HG03342 (cell line): ENCODE data around the gene DAP.
"Not testable (repeated sequence)": the region's sequence is repeated elsewhere in the genome, so short reads cannot be mapped to it uniquely, and the experiment has no call there.

ENCODE experiments used
- ATAC-seq: cut with Tn5 transposase; IDR thresholded peaks from one replicate; pipeline ENCODE4 v1.9.1; 2021; ENCODE audit warnings: mild to moderate bottlenecking, moderate library complexity; ENCODE audit not compliant: unreplicated experiment

The DAP gene

GRCh38 chr5:10735569-10736276 lies 25.3 kb downstream of the DAP start:
- ATAC-seq = peak; percentile 68

- no peak for ATAC-seq
Observed at GRCh38 chr5:10734832-10735523, 26.1 kb downstream of the DAP start.

- no peak for ATAC-seq
Observed at GRCh38 chr5:10734037-10734709, 26.9 kb downstream of the DAP start.

- no peak for ATAC-seq
Observed at GRCh38 chr5:10733426-10733825, 27.6 kb downstream of the DAP start.

GRCh38 chr5:10731913-10732312 lies 29.1 kb downstream of the DAP start:
- no peak for ATAC-seq

GRCh38 chr5:10730043-10730351 lies 31.0 kb downstream of the DAP start:
- ATAC-seq = no peak

GRCh38 chr5:10729320-10730042 lies 31.6 kb downstream of the DAP start:
- no peak for ATAC-seq

GRCh38 chr5:10728679-10729078 lies 32.4 kb downstream of the DAP start:
- no peak for ATAC-seq

GRCh38 chr5:10727861-10728260 lies 33.2 kb downstream of the DAP start:
- ATAC-seq = no peak

GRCh38 chr5:10726913-10727517 lies 34.0 kb downstream of the DAP start:
- ATAC-seq = peak; percentile 92

GRCh38 chr5:10726179-10726912 lies 34.7 kb downstream of the DAP start:
- ATAC-seq = peak; percentile 14

- ATAC-seq = no peak
Observed at GRCh38 chr5:10725636-10726035, 35.4 kb downstream of the DAP start.

GRCh38 chr5:10724781-10725507 lies 36.1 kb downstream of the DAP start:
- no peak for ATAC-seq

GRCh38 chr5:10723514-10723913 lies 37.5 kb downstream of the DAP start:
- no peak for ATAC-seq

- ATAC-seq = not testable (repeated sequence)
Observed at GRCh38 chr5:10720766-10721165, 40.3 kb downstream of the DAP start.

- no peak for ATAC-seq
Observed at GRCh38 chr5:10719965-10720364, 41.1 kb downstream of the DAP start.

GRCh38 chr5:10718617-10719016 lies 42.4 kb downstream of the DAP start:
- not testable (repeated sequence) for ATAC-seq

GRCh38 chr5:10716825-10717224 lies 44.2 kb downstream of the DAP start:
- not testable (repeated sequence) for ATAC-seq

GRCh38 chr5:10715605-10716290 lies 45.3 kb downstream of the DAP start:
- ATAC-seq = no peak
